GM12878 (cell line): Measurements from ENCODE around the gene MAT2B.

Experiments used
- IRF4 ChIP-seq: IDR thresholded peaks from 2 replicates; pipeline ENCODE4 v1.6.1; 2011; ENCODE audit warnings: low read depth, low read length
- NR2F1 ChIP-seq: fragments of 450-650 bp; conservative IDR thresholded peaks from 2 replicates; pipeline ENCODE4 v1.6.1; 2017; ENCODE audit warnings: mild to moderate bottlenecking
- TF ChIP-seq, protein P1 (sequence below): fragments of 450-650 bp; formaldehyde crosslinking; IDR thresholded peaks from 2 replicates; pipeline ENCODE4 v1.5.0; 2022; ENCODE audit warnings: mild to moderate bottlenecking, missing genetic modification characterization
- TF ChIP-seq, protein P2 (sequence below), 3 experiments: IDR thresholded peaks in 2 of 3; conservative IDR thresholded peaks in 1 of 3; 2 replicates each; pipeline ENCODE4 v1.5.1; 2011; ENCODE audit warnings: low read depth in 3 of 3, low read length in 3 of 3, mild to moderate bottlenecking in 3 of 3, control low read depth in 2 of 3, moderate library complexity in 2 of 3, inconsistent platforms in 1 of 3, mixed read lengths in 1 of 3; ENCODE audit not compliant: control insufficient read depth in 2 of 3, insufficient read depth in 1 of 3; ENCODE audit errors: extremely low read depth in 1 of 3

DNA sequence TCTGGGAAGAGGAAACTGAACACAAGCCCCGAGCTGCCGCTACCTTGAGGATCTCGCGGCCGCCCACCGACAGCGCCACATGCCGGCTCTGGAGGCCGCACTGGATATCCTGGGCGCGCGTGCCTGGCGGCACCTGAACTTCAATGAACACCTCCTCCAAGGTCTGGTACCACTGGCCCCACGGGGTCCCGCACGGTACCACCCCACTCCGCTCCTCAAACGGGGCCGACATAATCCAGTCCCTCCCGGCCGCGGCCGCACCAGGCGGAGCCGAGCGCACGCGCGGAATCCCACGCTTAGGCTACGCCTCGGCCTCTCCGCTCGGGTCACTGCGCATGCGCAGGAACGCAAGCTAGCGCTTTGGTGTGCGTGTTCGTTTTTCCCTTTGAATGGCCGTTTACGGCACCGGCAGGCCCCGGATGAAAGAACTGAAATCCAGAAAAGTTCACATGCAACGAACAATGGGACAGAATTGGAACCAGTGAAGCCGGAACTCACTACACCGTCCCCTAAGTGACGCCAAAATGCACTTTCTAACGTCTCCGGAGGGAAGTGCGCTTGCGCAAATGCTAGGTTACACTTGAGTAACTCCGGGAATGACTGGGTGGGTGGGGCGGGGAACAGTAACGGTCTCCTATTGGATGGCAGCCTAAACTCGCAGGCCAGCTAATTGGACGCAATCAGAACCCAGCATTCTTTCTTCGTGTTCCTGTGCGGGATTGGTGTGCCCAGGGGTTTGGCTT lies 45.4 kb upstream of the MAT2B start, which contains the start of gene NUDCD2:
- TF ChIP-seq, protein P1, sequence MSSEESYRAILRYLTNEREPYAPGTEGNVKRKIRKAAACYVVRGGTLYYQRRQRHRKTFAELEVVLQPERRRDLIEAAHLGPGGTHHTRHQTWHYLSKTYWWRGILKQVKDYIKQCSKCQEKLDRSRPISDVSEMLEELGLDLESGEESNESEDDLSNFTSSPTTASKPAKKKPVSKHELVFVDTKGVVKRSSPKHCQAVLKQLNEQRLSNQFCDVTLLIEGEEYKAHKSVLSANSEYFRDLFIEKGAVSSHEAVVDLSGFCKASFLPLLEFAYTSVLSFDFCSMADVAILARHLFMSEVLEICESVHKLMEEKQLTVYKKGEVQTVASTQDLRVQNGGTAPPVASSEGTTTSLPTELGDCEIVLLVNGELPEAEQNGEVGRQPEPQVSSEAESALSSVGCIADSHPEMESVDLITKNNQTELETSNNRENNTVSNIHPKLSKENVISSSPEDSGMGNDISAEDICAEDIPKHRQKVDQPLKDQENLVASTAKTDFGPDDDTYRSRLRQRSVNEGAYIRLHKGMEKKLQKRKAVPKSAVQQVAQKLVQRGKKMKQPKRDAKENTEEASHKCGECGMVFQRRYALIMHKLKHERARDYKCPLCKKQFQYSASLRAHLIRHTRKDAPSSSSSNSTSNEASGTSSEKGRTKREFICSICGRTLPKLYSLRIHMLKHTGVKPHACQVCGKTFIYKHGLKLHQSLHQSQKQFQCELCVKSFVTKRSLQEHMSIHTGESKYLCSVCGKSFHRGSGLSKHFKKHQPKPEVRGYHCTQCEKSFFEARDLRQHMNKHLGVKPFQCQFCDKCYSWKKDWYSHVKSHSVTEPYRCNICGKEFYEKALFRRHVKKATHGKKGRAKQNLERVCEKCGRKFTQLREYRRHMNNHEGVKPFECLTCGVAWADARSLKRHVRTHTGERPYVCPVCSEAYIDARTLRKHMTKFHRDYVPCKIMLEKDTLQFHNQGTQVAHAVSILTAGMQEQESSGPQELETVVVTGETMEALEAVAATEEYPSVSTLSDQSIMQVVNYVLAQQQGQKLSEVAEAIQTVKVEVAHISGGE (CRISPR knock-in tag), result no peak
- TF ChIP-seq, protein P2, sequence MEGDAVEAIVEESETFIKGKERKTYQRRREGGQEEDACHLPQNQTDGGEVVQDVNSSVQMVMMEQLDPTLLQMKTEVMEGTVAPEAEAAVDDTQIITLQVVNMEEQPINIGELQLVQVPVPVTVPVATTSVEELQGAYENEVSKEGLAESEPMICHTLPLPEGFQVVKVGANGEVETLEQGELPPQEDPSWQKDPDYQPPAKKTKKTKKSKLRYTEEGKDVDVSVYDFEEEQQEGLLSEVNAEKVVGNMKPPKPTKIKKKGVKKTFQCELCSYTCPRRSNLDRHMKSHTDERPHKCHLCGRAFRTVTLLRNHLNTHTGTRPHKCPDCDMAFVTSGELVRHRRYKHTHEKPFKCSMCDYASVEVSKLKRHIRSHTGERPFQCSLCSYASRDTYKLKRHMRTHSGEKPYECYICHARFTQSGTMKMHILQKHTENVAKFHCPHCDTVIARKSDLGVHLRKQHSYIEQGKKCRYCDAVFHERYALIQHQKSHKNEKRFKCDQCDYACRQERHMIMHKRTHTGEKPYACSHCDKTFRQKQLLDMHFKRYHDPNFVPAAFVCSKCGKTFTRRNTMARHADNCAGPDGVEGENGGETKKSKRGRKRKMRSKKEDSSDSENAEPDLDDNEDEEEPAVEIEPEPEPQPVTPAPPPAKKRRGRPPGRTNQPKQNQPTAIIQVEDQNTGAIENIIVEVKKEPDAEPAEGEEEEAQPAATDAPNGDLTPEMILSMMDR (IDR thresholded peaks at IDR 0.05 in 2 of 3, conservative IDR thresholded peaks at IDR 0.05 in 1 of 3; ENCODE audit: control insufficient read depth in 2 of 3, extremely low read depth in 1 of 3, insufficient read depth in 1 of 3, low read depth in 3 of 3, low read length in 3 of 3), result peak in 2 of 3 experiments; percentile 5 to 34; a peak in 2 of 6 replicates
- no peak for TF ChIP-seq IRF4
- TF ChIP-seq NR2F1, result peak; percentile 45; the same call in 1 of the 2 replicates
